Measurements from ENCODE around the gene THSD4.

THSD4 gene

DNA sequence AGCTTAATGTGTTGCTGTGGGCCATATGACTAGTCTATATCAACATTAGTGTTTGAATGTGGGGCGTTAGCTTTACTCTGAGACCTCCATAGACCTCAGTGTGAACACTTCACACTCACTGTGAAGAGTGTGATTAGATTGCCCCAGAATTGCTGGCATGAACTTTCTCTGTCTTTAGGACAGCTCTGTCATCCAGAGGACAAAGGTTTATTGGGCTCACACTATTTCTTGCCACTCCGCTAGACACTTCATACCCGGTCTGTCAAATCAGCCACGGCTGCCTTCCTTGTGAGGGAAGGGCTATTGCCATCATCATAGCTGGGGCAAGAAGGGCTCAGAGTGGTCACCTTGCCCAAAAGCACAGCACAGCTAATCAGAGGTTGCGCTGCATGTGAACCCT, 378.3 kb downstream of the THSD4 start:
- H3K4me3 Mint-ChIP-seq: no peak overlapping the region
- no peak for ATAC-seq
- no peaks in the 10 kb centered on the region for H3K9me3 Mint-ChIP-seq

GRCh38 chr15:71494563-71495397, 379.5 kb downstream of the THSD4 start:
- H3K9me3 Mint-ChIP-seq: no peaks in the 10 kb centered on the region
- ATAC-seq (no peak), DNase-seq (no peak)
- H3K4me3 Mint-ChIP-seq: no peak overlapping the region
- H3K36me3 Mint-ChIP-seq (ENCODE audit: low read depth): no peaks in the 10 kb centered on the region
- H3K27me3 Mint-ChIP-seq: peaks cover 5% of the 10 kb centered on the region
- no peak overlapping the region for H3K27ac Mint-ChIP-seq
- H3K4me1 Mint-ChIP-seq: no peaks in the 10 kb centered on the region

More for the DNA sequence above, 378.3 kb downstream of the THSD4 start:
- Mint-ChIP-seq H3K27ac (no peak overlapping the region), H3K36me3 (ENCODE audit: low read depth) (no peaks in the 10 kb centered on the region), H3K4me1 (no peaks in the 10 kb centered on the region), H3K27me3 (peaks cover 6% of the 10 kb centered on the region)
- DNase-seq: no peak

DNA sequence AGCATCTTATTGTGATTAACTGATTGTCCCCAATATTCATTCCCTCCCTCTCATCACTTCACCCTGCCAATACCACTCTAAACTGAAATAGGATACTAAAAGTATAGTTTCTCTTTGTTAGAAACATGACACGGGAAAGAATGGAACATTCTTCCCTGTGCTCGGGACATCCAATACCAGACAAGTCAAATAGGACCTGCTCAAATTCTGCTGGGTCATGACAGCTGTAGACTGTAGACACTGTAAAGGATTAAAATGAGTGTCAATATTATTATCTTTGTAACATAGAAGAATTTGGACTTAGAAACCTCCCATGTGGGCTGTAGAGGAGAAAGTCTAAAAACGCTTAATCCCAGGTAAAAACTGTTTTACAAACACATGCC, 380.1 kb downstream of the THSD4 start:
- Mint-ChIP-seq H3K4me3 (no peak overlapping the region), H3K9me3 (peaks cover 4% of the 10 kb centered on the region), H3K27me3 (peaks cover 7% of the 10 kb centered on the region), H3K36me3 (ENCODE audit: low read depth) (no peaks in the 10 kb centered on the region), H3K4me1 (no peaks in the 10 kb centered on the region), H3K27ac (no peak overlapping the region)
- ATAC-seq (no peak), DNase-seq (no peak)

DNA sequence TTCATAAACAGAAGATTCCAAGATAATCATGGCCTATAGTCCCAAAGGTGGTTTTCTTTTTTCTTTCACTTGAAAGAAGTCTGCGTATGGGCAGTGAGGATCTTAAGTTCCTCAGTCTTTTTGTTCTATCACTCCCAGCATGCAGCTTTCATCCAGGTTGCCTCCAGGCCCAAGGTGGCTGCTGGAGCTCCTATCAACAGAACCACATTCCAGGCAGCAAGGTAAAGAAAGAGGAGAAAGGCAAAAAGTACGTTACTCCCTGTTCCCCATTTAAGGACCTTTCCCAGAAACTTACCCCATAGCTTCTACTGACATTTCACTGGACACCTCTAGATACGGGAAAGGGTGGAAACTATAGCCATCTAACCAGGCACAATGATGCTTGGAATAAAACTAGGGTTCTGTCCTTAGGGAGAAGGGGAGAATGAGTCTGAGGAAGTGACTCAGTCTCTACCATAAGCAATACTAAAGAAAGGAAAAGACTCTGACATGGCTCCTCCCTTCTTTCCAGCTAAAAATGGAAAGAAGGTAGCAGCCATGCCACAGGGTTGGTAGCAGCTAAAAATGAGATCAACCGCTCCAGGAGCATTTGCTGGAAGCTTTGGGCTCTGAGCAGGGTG, 381.2 kb downstream of the THSD4 start:
- no peak for DNase-seq
- H3K4me1 Mint-ChIP-seq: no peaks in the 10 kb centered on the region
- no peaks in the 10 kb centered on the region for H3K36me3 Mint-ChIP-seq (ENCODE audit: low read depth)
- peaks cover 8% of the 10 kb centered on the region for H3K9me3 Mint-ChIP-seq
- H3K27ac Mint-ChIP-seq: no peak overlapping the region
- H3K27me3 Mint-ChIP-seq: peaks cover 8% of the 10 kb centered on the region
- H3K4me3 Mint-ChIP-seq: no peak overlapping the region
- no peak for ATAC-seq

DNA sequence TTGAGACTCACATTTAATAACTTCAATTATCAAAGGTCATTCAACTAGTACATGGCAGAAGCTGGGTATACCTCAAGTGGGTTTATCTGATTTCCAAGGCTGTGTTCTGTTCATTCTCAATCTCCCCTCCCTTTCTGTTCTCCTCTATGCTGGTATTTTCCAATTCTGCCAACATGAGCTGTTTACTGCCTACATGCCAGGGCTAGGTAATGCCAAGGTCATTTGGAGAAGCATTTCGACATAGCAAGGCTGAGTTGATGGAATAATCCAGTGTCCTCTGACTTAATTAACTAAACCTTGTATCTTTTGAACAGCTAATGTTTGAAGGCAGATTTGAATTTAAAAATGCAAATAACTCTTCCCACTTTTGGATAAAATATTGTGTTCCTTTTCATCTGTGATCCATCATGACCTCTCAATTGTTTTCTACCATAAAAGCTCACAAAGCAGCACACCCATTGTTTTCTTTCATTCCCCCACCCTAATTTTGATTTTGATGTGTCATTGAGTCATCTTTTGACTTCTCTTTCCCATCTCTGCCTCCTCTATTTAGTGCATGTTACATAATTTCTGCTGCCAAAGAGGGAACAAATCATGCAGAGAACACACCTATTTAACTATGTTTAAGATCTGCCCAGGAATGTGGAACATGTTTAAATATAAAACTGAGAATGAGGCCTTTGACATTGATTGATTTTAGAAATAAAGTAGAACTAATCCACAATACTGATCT, 386.2 kb downstream of the THSD4 start:
- no peaks in the 10 kb centered on the region for H3K4me1 Mint-ChIP-seq
- no peak overlapping the region for H3K27ac Mint-ChIP-seq
- no peaks in the 10 kb centered on the region for H3K36me3 Mint-ChIP-seq (ENCODE audit: low read depth)
- no peak overlapping the region for H3K4me3 Mint-ChIP-seq
- DNase-seq (no peak), ATAC-seq (no peak)
- H3K9me3 Mint-ChIP-seq: peaks cover 8% of the 10 kb centered on the region
- peaks cover 16% of the 10 kb centered on the region for H3K27me3 Mint-ChIP-seq

DNA sequence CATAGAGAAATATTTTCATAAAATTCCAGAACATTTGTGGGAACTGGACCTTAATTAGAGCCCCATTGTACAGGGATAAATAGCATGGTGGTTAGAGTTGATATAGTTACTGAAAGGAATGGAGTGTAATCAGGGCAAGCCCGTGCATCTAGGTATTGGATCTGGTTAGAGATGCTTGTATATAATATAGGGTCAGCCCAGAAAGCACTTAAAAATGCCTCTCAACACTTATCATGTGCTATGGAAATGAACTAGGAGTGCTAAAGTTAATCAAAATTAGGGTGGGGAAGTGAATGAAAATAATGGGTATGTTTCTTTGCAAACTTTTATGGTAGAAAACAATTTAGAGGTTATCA, 386.8 kb downstream of the THSD4 start:
- no peak overlapping the region for H3K4me3 Mint-ChIP-seq
- H3K27ac Mint-ChIP-seq: no peak overlapping the region
- H3K4me1 Mint-ChIP-seq: no peaks in the 10 kb centered on the region
- H3K9me3 Mint-ChIP-seq: peaks cover 8% of the 10 kb centered on the region
- peaks cover 14% of the 10 kb centered on the region for H3K27me3 Mint-ChIP-seq
- DNase-seq (no peak), ATAC-seq (no peak)
- H3K36me3 Mint-ChIP-seq (ENCODE audit: low read depth): no peaks in the 10 kb centered on the region

DNA sequence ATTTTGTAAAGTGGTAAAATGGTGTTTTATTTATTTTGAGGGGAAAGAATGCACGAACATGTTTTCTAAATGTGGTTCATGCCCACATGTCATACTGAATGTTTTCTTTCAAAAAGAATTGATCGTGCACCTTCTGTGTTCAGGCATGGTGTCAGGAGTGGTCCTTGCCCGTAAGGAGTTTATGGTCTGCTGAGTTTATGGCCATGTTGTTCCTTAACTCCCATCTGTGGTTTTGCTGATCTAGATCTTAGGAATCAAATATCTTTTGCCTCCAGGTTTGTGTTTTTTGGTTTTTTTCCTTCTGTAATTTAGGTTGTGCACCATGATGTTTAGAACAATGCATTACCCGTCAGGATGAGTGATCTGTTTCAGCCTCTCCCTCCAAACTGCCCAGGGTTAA, 390.7 kb downstream of the THSD4 start:
- ATAC-seq (no peak), DNase-seq (no peak)
- Mint-ChIP-seq H3K27ac (no peak overlapping the region), H3K4me3 (no peak overlapping the region), H3K27me3 (peaks cover 12% of the 10 kb centered on the region), H3K4me1 (no peaks in the 10 kb centered on the region), H3K9me3 (no peaks in the 10 kb centered on the region), H3K36me3 (ENCODE audit: low read depth) (no peaks in the 10 kb centered on the region)

GRCh38 chr15:71506946-71507345, 391.7 kb downstream of the THSD4 start:
- H3K27ac Mint-ChIP-seq: no peak overlapping the region
- no peaks in the 10 kb centered on the region for H3K4me1 Mint-ChIP-seq
- no peaks in the 10 kb centered on the region for H3K36me3 Mint-ChIP-seq (ENCODE audit: low read depth)
- H3K27me3 Mint-ChIP-seq: peaks cover 13% of the 10 kb centered on the region
- no peak overlapping the region for H3K4me3 Mint-ChIP-seq
- ATAC-seq (no peak), DNase-seq (no peak)
- no peaks in the 10 kb centered on the region for H3K9me3 Mint-ChIP-seq

DNA sequence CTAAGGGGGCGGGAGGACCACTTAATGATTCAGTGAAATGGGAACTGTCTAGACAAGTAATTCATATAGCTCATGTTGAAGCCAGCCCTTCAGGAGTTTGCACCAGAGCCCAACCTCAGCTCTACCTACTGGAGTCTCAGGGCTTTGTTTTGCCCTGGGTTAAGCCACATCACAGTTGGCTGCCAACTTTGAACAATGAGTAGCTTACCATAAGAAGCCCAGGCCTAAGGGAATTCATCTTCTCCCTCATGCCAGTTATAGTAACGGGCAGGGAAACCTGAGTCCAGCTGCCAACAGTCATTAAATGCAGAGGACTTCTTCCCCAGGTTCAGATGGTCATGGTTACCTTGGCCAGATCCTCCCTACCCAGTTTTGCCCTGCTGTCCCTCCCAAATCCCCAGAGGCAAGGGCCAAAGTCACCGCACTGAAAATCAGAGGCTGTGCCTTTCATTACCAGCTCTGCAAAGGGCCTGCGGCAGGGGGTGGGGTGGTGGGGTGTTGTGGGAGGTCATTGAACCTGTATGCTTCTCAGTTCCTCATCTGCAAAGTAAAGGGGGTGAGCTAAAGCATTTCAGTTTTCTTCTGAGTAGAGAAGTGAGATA, 392.9 kb downstream of the THSD4 start:
- ATAC-seq: no peak
- no peaks in the 10 kb centered on the region for H3K4me1 Mint-ChIP-seq
- H3K27ac Mint-ChIP-seq: no peak overlapping the region

GRCh38 chr15:71509139-71509538, 393.9 kb downstream of the THSD4 start:
- Mint-ChIP-seq H3K36me3 (ENCODE audit: low read depth) (no peaks in the 10 kb centered on the region), H3K4me3 (no peak overlapping the region), H3K27ac (no peak overlapping the region), H3K27me3 (peaks cover 17% of the 10 kb centered on the region), H3K4me1 (no peaks in the 10 kb centered on the region), H3K9me3 (no peaks in the 10 kb centered on the region)
- DNase-seq (no peak), ATAC-seq (no peak)

More for the DNA sequence above, 392.9 kb downstream of the THSD4 start:
- no peak for DNase-seq
- Mint-ChIP-seq H3K4me3 (no peak overlapping the region), H3K27me3 (peaks cover 15% of the 10 kb centered on the region), H3K36me3 (ENCODE audit: low read depth) (no peaks in the 10 kb centered on the region), H3K9me3 (no peaks in the 10 kb centered on the region)

- H3K27ac Mint-ChIP-seq: no peak overlapping the region
- no peaks in the 10 kb centered on the region for H3K9me3 Mint-ChIP-seq
- no peak for ATAC-seq
- no peaks in the 10 kb centered on the region for H3K4me1 Mint-ChIP-seq
- H3K4me3 Mint-ChIP-seq: no peak overlapping the region
- no peak for DNase-seq
- peaks cover 8% of the 10 kb centered on the region for H3K27me3 Mint-ChIP-seq
- H3K36me3 Mint-ChIP-seq (ENCODE audit: low read depth): no peaks in the 10 kb centered on the region
These were observed 395.5 kb downstream of the THSD4 start for GRCh38 chr15:71510763-71511162.

DNA sequence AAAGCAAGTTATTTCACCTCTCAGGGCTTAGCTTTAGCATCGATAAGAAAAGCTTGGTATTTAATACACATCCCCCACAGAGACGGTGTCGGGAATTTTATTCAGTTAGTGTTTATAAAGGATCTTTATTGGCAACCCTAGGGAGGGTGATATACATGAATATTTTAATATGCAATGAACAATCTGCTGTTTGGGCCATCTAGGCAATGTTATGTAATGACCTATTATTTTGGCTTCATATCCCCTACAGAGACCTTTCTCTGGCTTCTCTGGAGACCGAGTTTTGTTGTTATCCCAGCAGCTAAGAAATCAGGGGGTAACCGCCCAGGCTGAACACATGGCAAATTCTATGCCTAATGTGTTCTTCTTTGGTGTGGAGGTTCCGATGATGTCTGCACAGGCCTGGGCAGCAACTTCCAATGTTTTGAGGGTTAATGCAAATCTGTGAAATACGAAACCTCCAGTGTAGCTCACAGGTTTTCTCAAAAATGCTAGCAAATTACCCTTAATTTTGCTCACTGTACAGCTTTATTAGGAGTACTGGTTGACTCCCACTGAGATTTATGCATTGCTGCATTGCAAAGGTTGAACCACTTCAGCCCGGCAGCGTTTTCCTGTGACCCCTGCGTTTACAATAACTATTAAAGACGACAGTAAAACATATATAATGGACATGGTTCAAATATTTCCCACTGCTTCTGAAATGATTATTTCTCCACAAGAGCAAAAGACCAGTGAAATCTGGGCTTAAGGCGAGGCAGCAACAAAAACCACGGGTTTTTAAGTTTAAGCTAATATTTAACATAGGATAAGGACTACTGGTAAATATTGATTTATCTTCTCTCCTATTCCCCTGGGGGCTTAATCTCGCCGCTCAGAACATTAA, 396.8 kb downstream of the THSD4 start:
- Mint-ChIP-seq H3K4me1 (no peaks in the 10 kb centered on the region), H3K27ac (no peak overlapping the region), H3K36me3 (ENCODE audit: low read depth) (no peaks in the 10 kb centered on the region), H3K4me3 (no peak overlapping the region), H3K27me3 (peaks cover 8% of the 10 kb centered on the region), H3K9me3 (no peaks in the 10 kb centered on the region)
- no peak for ATAC-seq
- DNase-seq: no peak

DNA sequence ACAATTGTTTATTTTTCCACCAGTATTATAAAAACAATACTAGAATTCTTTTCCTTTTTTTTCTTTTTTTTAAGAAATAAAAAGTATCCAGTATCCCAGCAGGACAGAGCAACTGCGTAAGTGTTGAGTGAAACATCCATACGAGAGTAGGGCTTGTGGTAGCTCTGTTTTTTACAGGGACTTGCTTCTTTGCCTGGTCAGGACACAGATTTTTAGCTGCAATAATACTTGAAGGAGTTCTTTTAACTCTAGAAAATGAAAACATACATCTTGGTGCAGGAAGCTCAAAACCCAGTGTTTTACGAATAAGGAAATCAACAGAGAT, 397.4 kb downstream of the THSD4 start:
- Mint-ChIP-seq H3K9me3 (no peaks in the 10 kb centered on the region), H3K27ac (no peak overlapping the region), H3K4me1 (no peaks in the 10 kb centered on the region), H3K27me3 (peaks cover 8% of the 10 kb centered on the region), H3K36me3 (ENCODE audit: low read depth) (no peaks in the 10 kb centered on the region), H3K4me3 (no peak overlapping the region)
- DNase-seq (no peak), ATAC-seq (no peak)

Measured in activated naive CD8-positive, alpha-beta T cell treated with anti-CD3 and anti-CD28 coated beads, Interleukin-2, amount 50 U/mL, for 24 hours (primary cell).